Nephron progenitor cell (in vitro differentiated cells): ENCODE measurements around the gene KRT23.
A peak's percentile ranks its signal among the peaks of the same experiment; 100 is the strongest.

Experiments
- DNase-seq: peaks from one replicate; pipeline ENCODE4 v3.0.0; 2021
- H3K27ac Mint-ChIP-seq: 2 replicates; pipeline ENCODE4 v1.8.0; 2021; ENCODE audit warnings: mild to moderate bottlenecking, moderate library complexity, mixed read lengths
- H3K27me3 Mint-ChIP-seq: 2 replicates; pipeline ENCODE4 v1.8.0; 2021; ENCODE audit warnings: mild to moderate bottlenecking, low read depth, mixed read lengths; ENCODE audit not compliant: poor library complexity
- H3K36me3 Mint-ChIP-seq: 2 replicates; pipeline ENCODE4 v1.8.0; 2021; ENCODE audit warnings: low read depth, mixed read lengths
- H3K4me1 Mint-ChIP-seq: 2 replicates; pipeline ENCODE4 v1.8.0; 2021; ENCODE audit warnings: mixed read lengths
- H3K4me3 Mint-ChIP-seq: 2 replicates; pipeline ENCODE4 v1.8.0; 2021; ENCODE audit warnings: mild to moderate bottlenecking, moderate library complexity, mixed read lengths
- H3K9me3 Mint-ChIP-seq: 2 replicates; pipeline ENCODE4 v1.8.0; 2021; ENCODE audit warnings: mild to moderate bottlenecking, moderate library complexity, mixed read lengths
- TF ChIP-seq, protein P1 (sequence below): fragments of 200-600 bp; sonication (generic); IDR thresholded peaks from 2 replicates; pipeline ENCODE4 v1.5.0; 2021; ENCODE audit warnings: antibody characterized with exemption

The KRT23 gene

GRCh38 chr17:40896916-40897455 is 40.5 kb downstream of the KRT23 start:
- H3K27me3 Mint-ChIP-seq, result peaks cover 15% of the 10 kb centered on the region
- H3K27ac Mint-ChIP-seq, result no peak overlapping the region
- no peak for DNase-seq
- no peaks in the 10 kb centered on the region for H3K9me3 Mint-ChIP-seq
- H3K4me1 Mint-ChIP-seq, result no peaks in the 10 kb centered on the region
- TF ChIP-seq, protein P1, sequence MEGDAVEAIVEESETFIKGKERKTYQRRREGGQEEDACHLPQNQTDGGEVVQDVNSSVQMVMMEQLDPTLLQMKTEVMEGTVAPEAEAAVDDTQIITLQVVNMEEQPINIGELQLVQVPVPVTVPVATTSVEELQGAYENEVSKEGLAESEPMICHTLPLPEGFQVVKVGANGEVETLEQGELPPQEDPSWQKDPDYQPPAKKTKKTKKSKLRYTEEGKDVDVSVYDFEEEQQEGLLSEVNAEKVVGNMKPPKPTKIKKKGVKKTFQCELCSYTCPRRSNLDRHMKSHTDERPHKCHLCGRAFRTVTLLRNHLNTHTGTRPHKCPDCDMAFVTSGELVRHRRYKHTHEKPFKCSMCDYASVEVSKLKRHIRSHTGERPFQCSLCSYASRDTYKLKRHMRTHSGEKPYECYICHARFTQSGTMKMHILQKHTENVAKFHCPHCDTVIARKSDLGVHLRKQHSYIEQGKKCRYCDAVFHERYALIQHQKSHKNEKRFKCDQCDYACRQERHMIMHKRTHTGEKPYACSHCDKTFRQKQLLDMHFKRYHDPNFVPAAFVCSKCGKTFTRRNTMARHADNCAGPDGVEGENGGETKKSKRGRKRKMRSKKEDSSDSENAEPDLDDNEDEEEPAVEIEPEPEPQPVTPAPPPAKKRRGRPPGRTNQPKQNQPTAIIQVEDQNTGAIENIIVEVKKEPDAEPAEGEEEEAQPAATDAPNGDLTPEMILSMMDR, result no peak
- H3K36me3 Mint-ChIP-seq, result no peaks in the 10 kb centered on the region
- H3K4me3 Mint-ChIP-seq, result no peak overlapping the region

GRCh38 chr17:40895106-40895730 is 42.2 kb downstream of the KRT23 start:
- Mint-ChIP-seq H3K27ac (peak overlapping the region; percentile 66), H3K36me3 (no peaks in the 10 kb centered on the region), H3K4me3 (no peak overlapping the region), H3K4me1 (no peaks in the 10 kb centered on the region), H3K27me3 (peaks cover 17% of the 10 kb centered on the region), H3K9me3 (no peaks in the 10 kb centered on the region)
- TF ChIP-seq, protein P1, result no peak
- no peak for DNase-seq

- peaks cover 21% of the 10 kb centered on the region for H3K27me3 Mint-ChIP-seq
- no peaks in the 10 kb centered on the region for H3K36me3 Mint-ChIP-seq
- H3K27ac Mint-ChIP-seq, result no peak overlapping the region
Observed at GRCh38 chr17:40888196-40888720, 49.2 kb downstream of the KRT23 start.

DNA sequence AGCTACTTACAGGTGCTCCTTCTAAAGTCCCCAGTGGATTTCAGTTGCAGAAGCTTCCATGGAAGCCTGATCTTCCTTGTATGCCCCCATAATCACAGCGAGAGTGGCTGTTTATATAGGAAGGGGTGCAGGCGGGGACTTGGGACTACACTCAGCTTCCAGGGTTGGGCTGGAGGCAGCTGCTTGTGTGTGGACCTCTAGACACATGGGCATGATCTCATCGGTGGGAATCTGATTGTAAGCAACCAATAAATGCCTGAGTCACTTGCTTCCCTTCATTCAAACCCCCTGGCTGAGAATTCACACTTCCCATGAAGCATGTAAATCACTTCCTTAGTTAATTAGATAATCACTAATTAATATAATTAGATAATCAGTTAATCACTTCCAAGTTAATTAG is 51.4 kb downstream of the KRT23 start:
- no peaks in the 10 kb centered on the region for H3K36me3 Mint-ChIP-seq
- peaks cover 27% of the 10 kb centered on the region for H3K27me3 Mint-ChIP-seq
- H3K27ac Mint-ChIP-seq, result no peak overlapping the region
- DNase-seq, result no peak
- H3K9me3 Mint-ChIP-seq, result no peaks in the 10 kb centered on the region
- TF ChIP-seq, protein P1, result no peak
- no peaks in the 10 kb centered on the region for H3K4me1 Mint-ChIP-seq
- H3K4me3 Mint-ChIP-seq, result no peak overlapping the region

More at GRCh38 chr17:40888196-40888720, 49.2 kb downstream of the KRT23 start:
- no peak for DNase-seq
- H3K4me1 Mint-ChIP-seq, result no peaks in the 10 kb centered on the region
- H3K4me3 Mint-ChIP-seq, result no peak overlapping the region
- TF ChIP-seq, protein P1, result no peak
- no peaks in the 10 kb centered on the region for H3K9me3 Mint-ChIP-seq

GRCh38 chr17:40884708-40885512 is 52.5 kb downstream of the KRT23 start, which contains the start of gene KRT20:
TSS of gene KRT20 (minus strand) at chr17:40885242. CDS start at chr17:40885185, 57 bp downstream.
- no peak for DNase-seq
- no peaks in the 10 kb centered on the region for H3K9me3 Mint-ChIP-seq
- H3K4me3 Mint-ChIP-seq, result no peak within 1 kb of the TSS
- H3K27ac Mint-ChIP-seq, result no peak within 1 kb of the TSS
- H3K4me1 Mint-ChIP-seq, result no peaks in the 10 kb centered on the region
- H3K27me3 Mint-ChIP-seq, result peaks cover 23% of the 10 kb centered on the region
- TF ChIP-seq, protein P1, result no peak
- no peaks in the 10 kb centered on the region for H3K36me3 Mint-ChIP-seq
